ENCODE results near the gene SDK1.

SDK1 gene

DNA sequence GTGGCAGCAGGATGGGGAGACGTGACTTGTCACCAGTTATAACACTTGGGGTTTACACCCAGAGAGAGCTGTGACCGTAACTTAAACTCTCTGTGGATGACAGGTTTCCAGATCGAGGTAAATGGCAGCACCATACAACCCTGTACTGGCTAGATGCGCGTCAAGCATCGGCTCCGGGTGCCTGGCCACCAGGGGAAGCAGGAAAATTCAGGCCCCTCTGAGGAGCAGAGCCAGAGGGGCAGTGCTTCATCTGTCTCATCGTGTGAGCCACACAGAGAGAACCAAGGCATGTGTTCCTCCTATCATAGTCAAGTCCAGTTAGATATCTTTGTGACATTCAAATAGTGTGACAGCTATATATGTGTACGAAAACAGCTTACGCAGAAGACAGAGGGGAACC lies 728.9 kb downstream of the SDK1 start:
- TF ChIP-seq, protein P1, sequence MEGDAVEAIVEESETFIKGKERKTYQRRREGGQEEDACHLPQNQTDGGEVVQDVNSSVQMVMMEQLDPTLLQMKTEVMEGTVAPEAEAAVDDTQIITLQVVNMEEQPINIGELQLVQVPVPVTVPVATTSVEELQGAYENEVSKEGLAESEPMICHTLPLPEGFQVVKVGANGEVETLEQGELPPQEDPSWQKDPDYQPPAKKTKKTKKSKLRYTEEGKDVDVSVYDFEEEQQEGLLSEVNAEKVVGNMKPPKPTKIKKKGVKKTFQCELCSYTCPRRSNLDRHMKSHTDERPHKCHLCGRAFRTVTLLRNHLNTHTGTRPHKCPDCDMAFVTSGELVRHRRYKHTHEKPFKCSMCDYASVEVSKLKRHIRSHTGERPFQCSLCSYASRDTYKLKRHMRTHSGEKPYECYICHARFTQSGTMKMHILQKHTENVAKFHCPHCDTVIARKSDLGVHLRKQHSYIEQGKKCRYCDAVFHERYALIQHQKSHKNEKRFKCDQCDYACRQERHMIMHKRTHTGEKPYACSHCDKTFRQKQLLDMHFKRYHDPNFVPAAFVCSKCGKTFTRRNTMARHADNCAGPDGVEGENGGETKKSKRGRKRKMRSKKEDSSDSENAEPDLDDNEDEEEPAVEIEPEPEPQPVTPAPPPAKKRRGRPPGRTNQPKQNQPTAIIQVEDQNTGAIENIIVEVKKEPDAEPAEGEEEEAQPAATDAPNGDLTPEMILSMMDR (IDR thresholded peaks at IDR 0.05): no peak
- Histone ChIP-seq H2AFZ (no peak overlapping the region), H3K4me1 (no peaks in the 10 kb centered on the region), H3K4me3 (ENCODE audit: low read depth, low read length) (no peak overlapping the region), H3K27ac (no peak overlapping the region), H3K27me3 (ENCODE audit: control insufficient read depth, insufficient read depth, low read length) (no peaks in the 10 kb centered on the region), H3K4me2 (ENCODE audit: low read length) (no peak overlapping the region), H3K9me3 (ENCODE audit: control insufficient read depth, low read length) (no peaks in the 10 kb centered on the region), H3K36me3 (ENCODE audit: control insufficient read depth, insufficient read depth, low read length) (no peaks in the 10 kb centered on the region), H3K79me2 (no peaks in the 10 kb centered on the region), H3K9ac (no peak overlapping the region)

DNA sequence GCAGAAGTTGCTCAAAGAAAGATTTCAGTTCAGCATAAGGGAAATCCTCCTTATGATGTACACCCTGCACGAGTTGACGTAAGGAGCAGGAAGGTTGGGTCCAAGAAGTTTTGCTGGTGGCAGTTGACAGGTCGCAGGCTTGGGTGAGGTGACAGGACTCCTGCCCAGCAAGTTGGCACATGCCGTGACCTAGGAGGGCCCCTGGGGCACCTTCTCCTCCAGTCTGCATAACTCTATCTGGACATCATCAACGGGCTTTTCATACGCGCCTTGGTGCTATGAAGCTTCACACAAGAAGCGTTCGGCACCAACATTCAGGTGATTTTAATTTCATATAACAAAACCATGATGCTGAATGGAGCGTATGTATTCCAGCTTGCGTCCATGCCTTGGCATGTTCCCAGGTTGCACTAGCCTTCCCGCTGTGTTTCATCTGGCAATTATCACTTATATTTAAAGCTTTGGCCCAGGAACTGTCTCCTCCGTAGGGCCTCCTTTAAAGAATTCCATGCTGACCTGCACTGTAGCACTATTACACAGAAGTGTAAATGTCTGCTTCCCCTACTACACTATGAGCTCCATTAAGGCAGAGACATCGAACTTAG lies 729.4 kb downstream of the SDK1 start:
- H2AFZ ChIP-seq: no peak overlapping the region
- H3K36me3 ChIP-seq (ENCODE audit: control insufficient read depth, insufficient read depth, low read length): no peaks in the 10 kb centered on the region
- TF ChIP-seq, protein P1 (IDR thresholded peaks at IDR 0.05): no peak
- no peak overlapping the region for H3K4me3 ChIP-seq (ENCODE audit: low read depth, low read length)
- H3K79me2 ChIP-seq: no peaks in the 10 kb centered on the region
- H3K4me2 ChIP-seq (ENCODE audit: low read length): no peak overlapping the region
- no peaks in the 10 kb centered on the region for H3K4me1 ChIP-seq
- H3K9ac ChIP-seq: no peak overlapping the region
- no peak overlapping the region for H3K27ac ChIP-seq
- no peaks in the 10 kb centered on the region for H3K27me3 ChIP-seq (ENCODE audit: control insufficient read depth, insufficient read depth, low read length)
- H3K9me3 ChIP-seq (ENCODE audit: control insufficient read depth, low read length): no peaks in the 10 kb centered on the region

DNA sequence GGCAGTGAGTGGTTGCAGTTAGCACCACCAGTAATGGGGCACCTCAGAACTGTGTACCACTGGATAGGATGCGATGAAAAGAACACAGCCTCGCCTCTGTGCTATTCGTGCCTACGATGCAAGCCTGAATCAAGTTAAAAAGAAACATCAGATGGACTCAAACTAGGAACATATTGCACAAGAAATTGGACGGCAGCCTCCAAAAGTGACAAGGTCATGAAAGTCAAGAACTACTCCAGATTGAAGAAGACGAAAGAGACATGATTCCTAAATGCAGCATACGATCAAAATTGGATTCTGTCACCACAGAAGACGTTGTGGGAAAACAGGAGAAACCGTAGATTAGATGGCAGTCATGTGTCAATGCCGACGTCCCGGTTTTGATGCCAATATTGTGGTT lies 732.9 kb downstream of the SDK1 start:
- no peaks in the 10 kb centered on the region for H3K36me3 ChIP-seq (ENCODE audit: control insufficient read depth, insufficient read depth, low read length)
- no peak overlapping the region for H3K27ac ChIP-seq
- H3K4me3 ChIP-seq (ENCODE audit: low read depth, low read length): no peak overlapping the region
- TF ChIP-seq, protein P1 (IDR thresholded peaks at IDR 0.05): no peak
- no peak overlapping the region for H3K4me2 ChIP-seq (ENCODE audit: low read length)
- H3K4me1 ChIP-seq: no peaks in the 10 kb centered on the region
- H3K9ac ChIP-seq: no peak overlapping the region
- H3K27me3 ChIP-seq (ENCODE audit: control insufficient read depth, insufficient read depth, low read length): no peaks in the 10 kb centered on the region
- no peaks in the 10 kb centered on the region for H3K79me2 ChIP-seq
- no peaks in the 10 kb centered on the region for H3K9me3 ChIP-seq (ENCODE audit: control insufficient read depth, low read length)
- no peak overlapping the region for H2AFZ ChIP-seq

DNA sequence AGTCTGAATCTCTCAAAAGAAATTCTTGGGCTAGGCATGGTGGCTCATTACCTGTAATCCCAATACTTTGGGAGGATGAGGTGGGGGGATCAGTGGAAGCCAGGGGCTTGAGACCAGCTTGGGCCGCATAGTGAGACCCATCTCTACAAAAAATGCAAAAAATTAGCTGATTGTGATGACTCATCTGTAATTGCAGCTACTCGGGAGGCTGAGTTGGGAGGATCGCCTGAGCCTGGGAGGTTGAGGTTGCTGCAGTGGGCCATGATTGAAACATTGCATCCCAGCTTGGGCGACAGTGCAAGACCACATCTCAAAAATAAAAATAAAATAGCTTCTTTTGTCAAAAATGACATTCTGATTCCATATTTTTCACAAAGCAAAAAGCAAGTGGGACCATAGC lies 736.3 kb downstream of the SDK1 start:
- no peak overlapping the region for H3K4me3 ChIP-seq (ENCODE audit: low read depth, low read length)
- H3K36me3 ChIP-seq (ENCODE audit: control insufficient read depth, insufficient read depth, low read length): no peaks in the 10 kb centered on the region
- H3K27me3 ChIP-seq (ENCODE audit: control insufficient read depth, insufficient read depth, low read length): no peaks in the 10 kb centered on the region
- no peaks in the 10 kb centered on the region for H3K9me3 ChIP-seq (ENCODE audit: control insufficient read depth, low read length)
- H2AFZ ChIP-seq: no peak overlapping the region
- TF ChIP-seq, protein P1 (IDR thresholded peaks at IDR 0.05): no peak
- no peak overlapping the region for H3K4me2 ChIP-seq (ENCODE audit: low read length)
- H3K4me1 ChIP-seq: no peaks in the 10 kb centered on the region
- no peak overlapping the region for H3K27ac ChIP-seq
- H3K79me2 ChIP-seq: no peaks in the 10 kb centered on the region
- no peak overlapping the region for H3K9ac ChIP-seq

DNA sequence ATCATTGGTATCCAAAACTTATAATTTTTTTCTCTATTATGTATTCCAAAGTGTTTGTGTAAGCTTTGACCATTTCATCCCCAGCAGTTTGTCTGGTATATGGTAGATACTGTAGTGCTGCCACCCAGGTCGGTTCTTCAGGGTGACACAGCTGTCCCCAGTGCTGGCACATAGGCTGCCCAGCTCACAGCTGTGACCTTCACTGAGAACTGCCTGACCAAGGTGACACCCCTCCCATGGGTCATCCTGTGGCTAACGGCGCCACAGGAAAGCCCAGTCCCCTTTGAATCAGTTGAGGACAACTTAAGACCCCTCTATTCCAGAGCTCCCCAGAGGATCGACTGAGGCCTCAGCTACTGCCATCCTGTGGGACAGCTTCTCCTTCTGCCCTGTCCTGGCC lies 736.8 kb downstream of the SDK1 start:
- Histone ChIP-seq H3K27ac (no peak overlapping the region), H3K79me2 (no peaks in the 10 kb centered on the region), H3K4me2 (ENCODE audit: low read length) (no peak overlapping the region), H3K4me1 (no peaks in the 10 kb centered on the region), H3K9ac (no peak overlapping the region), H3K36me3 (ENCODE audit: control insufficient read depth, insufficient read depth, low read length) (no peaks in the 10 kb centered on the region), H3K9me3 (ENCODE audit: control insufficient read depth, low read length) (no peaks in the 10 kb centered on the region), H2AFZ (no peak overlapping the region), H3K27me3 (ENCODE audit: control insufficient read depth, insufficient read depth, low read length) (no peaks in the 10 kb centered on the region), H3K4me3 (ENCODE audit: low read depth, low read length) (no peak overlapping the region)
- TF ChIP-seq, protein P1 (IDR thresholded peaks at IDR 0.05): no peak

All from parathyroid adenoma (tissue), 2 donors.